B cell (primary cell): Measurements from ENCODE around the gene CEP85.

Source experiments
- EZH2 ChIP-seq: IDR thresholded peaks from 2 replicates; pipeline ENCODE4 v1.6.1; 2012; ENCODE audit warnings: borderline replicate concordance, low read depth, mild to moderate bottlenecking, moderate library complexity, low read length; ENCODE audit not compliant: insufficient read depth, poor library complexity, severe bottlenecking
- TF ChIP-seq, protein P1 (sequence below): fragments of 200-600 bp; IDR thresholded peaks from one replicate; pipeline ENCODE4 v1.8.0; 2022; ENCODE audit warnings: antibody characterized with exemption, mild to moderate bottlenecking

- TF ChIP-seq, protein P1, sequence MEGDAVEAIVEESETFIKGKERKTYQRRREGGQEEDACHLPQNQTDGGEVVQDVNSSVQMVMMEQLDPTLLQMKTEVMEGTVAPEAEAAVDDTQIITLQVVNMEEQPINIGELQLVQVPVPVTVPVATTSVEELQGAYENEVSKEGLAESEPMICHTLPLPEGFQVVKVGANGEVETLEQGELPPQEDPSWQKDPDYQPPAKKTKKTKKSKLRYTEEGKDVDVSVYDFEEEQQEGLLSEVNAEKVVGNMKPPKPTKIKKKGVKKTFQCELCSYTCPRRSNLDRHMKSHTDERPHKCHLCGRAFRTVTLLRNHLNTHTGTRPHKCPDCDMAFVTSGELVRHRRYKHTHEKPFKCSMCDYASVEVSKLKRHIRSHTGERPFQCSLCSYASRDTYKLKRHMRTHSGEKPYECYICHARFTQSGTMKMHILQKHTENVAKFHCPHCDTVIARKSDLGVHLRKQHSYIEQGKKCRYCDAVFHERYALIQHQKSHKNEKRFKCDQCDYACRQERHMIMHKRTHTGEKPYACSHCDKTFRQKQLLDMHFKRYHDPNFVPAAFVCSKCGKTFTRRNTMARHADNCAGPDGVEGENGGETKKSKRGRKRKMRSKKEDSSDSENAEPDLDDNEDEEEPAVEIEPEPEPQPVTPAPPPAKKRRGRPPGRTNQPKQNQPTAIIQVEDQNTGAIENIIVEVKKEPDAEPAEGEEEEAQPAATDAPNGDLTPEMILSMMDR, result no peak
- TF ChIP-seq EZH2, result no peak
Observed at GRCh38 chr1:26234644-26235370, 807 bp downstream of the CEP85 start.
